ENCODE results near the gene RABAC1. TPM values are rescaled to one million over a fixed set of nuclear protein-coding genes. Genes with fewer than 3 reads are reported as not detected.
"Not testable (repeated sequence)": the region's sequence is repeated elsewhere in the genome, so short reads cannot be mapped to it uniquely, and the experiment has no call there.

The RABAC1 gene
- total RNA-seq, 1 donor from 2014 or later: 124 TPM

DNA sequence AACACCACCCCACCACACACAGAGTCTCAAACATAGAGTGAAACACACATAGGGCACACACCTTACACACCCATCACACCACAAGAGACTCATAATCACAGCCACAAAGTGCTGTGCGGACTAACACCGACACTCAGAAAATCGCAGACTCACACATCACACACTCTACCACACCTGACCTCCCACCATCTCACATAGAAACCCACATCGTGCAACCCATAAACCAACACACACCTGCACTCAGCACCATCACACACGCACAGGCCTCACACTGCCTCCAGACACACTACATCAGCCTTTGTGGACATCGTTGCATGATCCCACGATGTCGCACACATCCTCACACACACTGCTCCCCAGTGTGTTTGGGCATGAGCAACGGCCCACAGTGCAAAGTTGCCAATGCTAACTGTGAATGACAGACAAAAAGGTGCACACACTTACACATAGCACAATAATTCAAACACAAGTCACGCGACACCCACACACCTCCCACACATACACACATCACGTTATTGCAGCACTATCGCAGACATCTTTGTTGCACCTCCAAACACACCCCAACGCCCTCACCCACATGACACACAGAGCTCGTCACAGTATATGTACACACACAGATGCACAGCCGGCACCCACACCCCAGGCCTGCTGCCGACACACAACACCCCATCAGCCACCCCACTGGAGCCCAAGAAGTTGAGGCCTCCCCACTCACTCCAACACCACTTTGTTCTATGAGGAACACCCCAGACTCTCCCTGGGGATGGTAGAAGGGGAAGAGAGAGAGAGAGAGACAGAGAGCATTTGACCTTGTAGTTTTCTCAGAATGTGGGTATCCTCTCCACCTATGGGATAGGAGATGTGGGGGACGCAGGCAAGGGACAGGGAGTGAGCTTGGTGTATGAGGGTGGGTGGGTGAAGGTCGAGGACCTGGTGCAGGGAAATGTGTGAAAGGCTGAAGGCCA lies 36.2 kb upstream of the RABAC1 start:
- Mint-ChIP-seq H3K4me3 (peak overlapping the region; percentile 29), H3K4me1 (ENCODE audit: unreplicated experiment) (peaks cover 10% of the 10 kb centered on the region)

DNA sequence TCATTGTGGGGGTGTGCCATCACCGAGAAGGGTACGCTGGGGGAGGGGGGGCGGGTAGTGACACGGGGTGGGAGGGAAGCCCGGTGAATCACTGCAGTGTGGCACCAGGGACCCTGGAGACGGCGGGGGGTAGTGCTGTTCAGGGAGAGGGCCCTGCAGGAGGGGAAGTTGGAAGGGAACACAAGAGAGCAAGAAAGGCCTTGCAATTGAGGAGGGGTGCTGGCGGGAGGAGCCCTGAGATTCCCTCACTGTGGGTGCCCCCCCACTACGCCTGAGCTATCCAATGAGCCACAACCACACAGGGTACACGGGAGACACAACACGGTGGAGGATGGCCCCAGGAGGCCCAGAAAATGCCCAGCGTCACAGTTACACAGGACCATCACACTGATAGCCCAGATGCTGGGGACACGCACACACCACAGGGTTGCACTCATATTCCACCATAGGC lies 35.4 kb upstream of the RABAC1 start:
- H3K27ac Mint-ChIP-seq: no peak overlapping the region

More for the DNA sequence above, 36.2 kb upstream of the RABAC1 start:
- DNase-seq (ENCODE audit: extremely low spot score, unreplicated experiment): no peak
- H3K27me3 Mint-ChIP-seq: peaks cover 65% of the 10 kb centered on the region
- H3K9me3 Mint-ChIP-seq: no peaks in the 10 kb centered on the region
- H3K36me3 Mint-ChIP-seq: no peaks in the 10 kb centered on the region
- H3K27ac Mint-ChIP-seq: no peak overlapping the region
- TF ChIP-seq, protein P1, sequence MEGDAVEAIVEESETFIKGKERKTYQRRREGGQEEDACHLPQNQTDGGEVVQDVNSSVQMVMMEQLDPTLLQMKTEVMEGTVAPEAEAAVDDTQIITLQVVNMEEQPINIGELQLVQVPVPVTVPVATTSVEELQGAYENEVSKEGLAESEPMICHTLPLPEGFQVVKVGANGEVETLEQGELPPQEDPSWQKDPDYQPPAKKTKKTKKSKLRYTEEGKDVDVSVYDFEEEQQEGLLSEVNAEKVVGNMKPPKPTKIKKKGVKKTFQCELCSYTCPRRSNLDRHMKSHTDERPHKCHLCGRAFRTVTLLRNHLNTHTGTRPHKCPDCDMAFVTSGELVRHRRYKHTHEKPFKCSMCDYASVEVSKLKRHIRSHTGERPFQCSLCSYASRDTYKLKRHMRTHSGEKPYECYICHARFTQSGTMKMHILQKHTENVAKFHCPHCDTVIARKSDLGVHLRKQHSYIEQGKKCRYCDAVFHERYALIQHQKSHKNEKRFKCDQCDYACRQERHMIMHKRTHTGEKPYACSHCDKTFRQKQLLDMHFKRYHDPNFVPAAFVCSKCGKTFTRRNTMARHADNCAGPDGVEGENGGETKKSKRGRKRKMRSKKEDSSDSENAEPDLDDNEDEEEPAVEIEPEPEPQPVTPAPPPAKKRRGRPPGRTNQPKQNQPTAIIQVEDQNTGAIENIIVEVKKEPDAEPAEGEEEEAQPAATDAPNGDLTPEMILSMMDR (conservative IDR thresholded peaks at IDR 0.05): no peak

DNA sequence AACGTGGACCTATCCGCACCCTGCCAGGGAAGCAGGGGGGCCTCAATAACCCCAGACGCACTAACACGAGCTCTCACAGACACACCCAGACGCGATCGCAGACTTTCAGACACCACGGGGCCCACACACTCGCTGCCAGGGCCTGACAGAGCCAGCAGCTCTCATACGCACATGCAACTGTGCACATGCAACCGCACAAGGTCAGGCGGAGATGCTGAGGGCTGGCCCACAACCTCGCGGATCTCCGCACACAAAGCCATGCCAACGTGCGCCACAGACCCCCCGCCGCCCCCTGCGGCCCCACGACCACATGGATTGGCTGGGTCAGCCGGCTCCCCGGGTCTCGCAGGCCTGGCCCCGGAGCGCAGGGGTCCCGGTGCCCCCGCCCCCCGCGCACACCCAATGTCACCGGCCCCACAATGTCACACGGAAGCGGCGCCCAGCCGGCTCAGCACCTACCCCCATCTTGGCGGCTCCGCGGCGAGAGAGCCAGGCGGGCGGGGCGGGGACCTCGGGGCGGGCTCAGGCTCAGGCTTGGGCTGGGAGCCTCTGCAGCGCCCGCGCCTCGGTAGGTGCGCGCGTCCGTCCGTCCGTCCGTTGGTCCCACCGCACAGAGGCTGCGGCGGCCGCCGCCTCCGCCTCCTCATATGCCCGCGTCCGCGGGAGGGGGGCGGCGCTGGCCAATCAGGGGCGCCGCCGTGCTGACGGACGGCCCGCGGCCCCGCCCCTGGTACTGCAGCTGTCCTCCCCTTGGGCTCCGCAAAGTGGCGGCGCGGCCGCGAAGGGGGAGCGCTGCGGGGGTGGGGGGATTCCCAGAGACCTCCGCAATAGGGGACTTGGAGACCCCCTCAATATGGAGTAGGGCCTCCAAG lies 34.7 kb upstream of the RABAC1 start, which contains the start of gene ATP1A3:
Gene ATP1A3, minus strand, starts transcription at position 619 of the 872 bp plus-strand sequence. Its CDS starts 154 bp downstream, at position 465.
- Mint-ChIP-seq H3K27ac (peak within 1 kb of the TSS; percentile 59), H3K9me3 (no peaks in the 10 kb centered on the region), H3K36me3 (no peaks in the 10 kb centered on the region), H3K4me1 (ENCODE audit: unreplicated experiment) (peaks cover 10% of the 10 kb centered on the region), H3K27me3 (peaks cover 53% of the 10 kb centered on the region), H3K4me3 (peak within 1 kb of the TSS; percentile 78)
- no peak for DNase-seq (ENCODE audit: extremely low spot score, unreplicated experiment)
- TF ChIP-seq, protein P1 (conservative IDR thresholded peaks at IDR 0.05): no peak

More for the DNA sequence above, 35.4 kb upstream of the RABAC1 start:
- Mint-ChIP-seq H3K9me3 (no peaks in the 10 kb centered on the region), H3K36me3 (no peaks in the 10 kb centered on the region), H3K4me1 (ENCODE audit: unreplicated experiment) (peaks cover 10% of the 10 kb centered on the region), H3K4me3 (peak overlapping the region; percentile 29), H3K27me3 (peaks cover 58% of the 10 kb centered on the region)
- no peak for DNase-seq (ENCODE audit: extremely low spot score, unreplicated experiment)
- TF ChIP-seq, protein P1 (conservative IDR thresholded peaks at IDR 0.05): no peak

DNA sequence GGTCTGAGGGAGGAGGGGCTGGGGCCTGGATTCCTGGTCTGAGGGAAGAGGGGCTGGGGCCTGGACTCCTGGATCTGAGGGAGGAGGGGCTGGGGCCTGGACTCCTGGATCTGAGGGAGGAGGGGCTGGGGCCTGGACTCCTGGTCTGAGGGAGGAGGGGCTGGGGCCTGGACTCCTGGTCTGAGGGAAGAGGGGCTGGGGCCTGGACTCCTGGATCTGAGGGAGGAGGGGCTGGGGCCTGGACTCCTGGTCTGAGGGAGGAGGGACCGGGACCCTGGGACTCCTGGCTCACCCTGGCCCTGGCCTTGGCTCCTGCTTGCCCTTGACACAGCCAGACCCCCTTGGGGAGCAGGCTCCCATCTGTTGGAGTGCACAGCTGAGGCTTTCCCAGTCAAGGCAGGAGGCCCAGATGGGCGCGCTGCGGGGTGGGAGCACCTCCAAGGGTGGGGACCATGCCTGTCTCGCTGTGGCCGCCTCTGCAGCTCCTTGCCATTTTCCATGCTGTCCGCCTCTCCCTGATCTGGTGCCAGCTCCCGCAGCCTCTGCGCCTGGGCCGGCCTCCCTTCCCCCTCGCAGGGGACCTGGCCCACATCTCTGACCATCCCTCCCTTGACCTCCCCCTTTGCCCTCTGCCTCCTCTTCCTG lies 32.9 kb upstream of the RABAC1 start:
- H3K9me3 Mint-ChIP-seq; H3K4me1 Mint-ChIP-seq (ENCODE audit: unreplicated experiment); H3K27ac Mint-ChIP-seq; H3K36me3 Mint-ChIP-seq; DNase-seq (ENCODE audit: extremely low spot score, unreplicated experiment): not testable (repeated sequence)
- H3K4me3 Mint-ChIP-seq: peak overlapping the region; percentile 14
- peaks cover 45% of the 10 kb centered on the region for H3K27me3 Mint-ChIP-seq

DNA sequence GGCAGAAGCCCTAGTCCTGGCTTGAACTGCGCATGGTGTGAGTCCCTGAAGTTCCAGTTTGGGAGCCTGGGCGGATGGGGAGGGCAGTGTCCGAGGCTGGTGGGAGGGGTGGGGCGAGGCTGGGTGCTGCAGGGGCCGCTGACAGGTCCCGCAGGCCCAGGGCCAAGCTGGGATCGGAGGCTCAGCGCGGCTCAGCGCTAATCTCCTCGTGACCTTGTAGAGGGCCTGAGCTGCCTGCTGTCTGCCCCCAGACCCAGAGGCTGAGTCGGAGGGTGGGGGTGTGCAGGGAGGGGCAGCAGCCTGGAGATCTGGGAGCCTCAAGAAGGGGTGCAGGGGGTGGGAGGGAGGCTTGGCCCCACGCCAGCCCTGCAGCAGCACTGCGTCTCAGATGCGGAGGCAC lies 31.9 kb upstream of the RABAC1 start:
- TF ChIP-seq, protein P1 (conservative IDR thresholded peaks at IDR 0.05): no peak
- H3K4me1 Mint-ChIP-seq (ENCODE audit: unreplicated experiment): peaks cover 10% of the 10 kb centered on the region
- H3K36me3 Mint-ChIP-seq: no peaks in the 10 kb centered on the region
- no peaks in the 10 kb centered on the region for H3K9me3 Mint-ChIP-seq
- DNase-seq (ENCODE audit: extremely low spot score, unreplicated experiment): no peak
- H3K4me3 Mint-ChIP-seq: no peak overlapping the region
- peaks cover 35% of the 10 kb centered on the region for H3K27me3 Mint-ChIP-seq
- no peak overlapping the region for H3K27ac Mint-ChIP-seq

Data from type B pancreatic cell (in vitro differentiated cells).